K562 (cell line): ENCODE data around the gene DNAH10. TPM values are rescaled to one million over a fixed set of nuclear protein-coding genes. Genes with fewer than 3 reads are reported as not detected.
A peak's percentile ranks its signal among the peaks of the same experiment; 100 is the strongest.

Experiments
- ATAC-seq: fragments of 200-7000 bp; cut with Tn5 transposase; 3 replicates; pipeline ENCODE4 v1.9.1; 2020; ENCODE audit warnings: moderate library complexity
- BruUV-seq: library from RNA; stranded (reverse); fragments of 400-500 nt; replicated peaks from 2 replicates; lab custom pipeline; 2021; lab: Mats Ljungman, UMichigan
- CTCF ChIA-PET: fragments of 300-600 bp; formaldehyde crosslinking; extraction: SDS; loops from one replicate; lab custom pipeline; 2021; ENCODE audit warnings: low intra/inter-chr PET ratio; lab: Yijun Ruan, JAX
- POLR2A ChIA-PET: fragments of 300-600, 350-650 bp; sonication (Branson Sonifier 250); formaldehyde crosslinking; extraction: SDS; loops from one replicate; lab custom pipeline; 2021; ENCODE audit warnings: antibody characterized with exemption, inconsistent platforms; lab: Yijun Ruan, JAX
- DNase-seq, 4 experiments: peaks; one replicate each; pipeline versions ENCODE4 v3.0.0 to v3.0.0-alpha.2; 2011 to 2018; ENCODE audit warnings: low spot score in 3 of 4, mixed read lengths in 3 of 4; ENCODE audit errors: extremely low read depth in 1 of 4
- FAIRE-seq: peaks from 2 replicates; lab custom pipeline; 2011; peaks lifted over from hg19 to GRCh38; lab: Jason Lieb, UNC
- H2AFZ ChIP-seq: 2 replicates; pipeline ENCODE4 v1.6.0; 2011; ENCODE audit warnings: low read depth, low read length, control low read depth, inconsistent platforms
- H3K27ac ChIP-seq: fragments of 200-600 bp; 3 replicates; pipeline ENCODE4 v1.8.0; 2011; ENCODE audit warnings: low read depth, mild to moderate bottlenecking, control low read depth, inconsistent platforms, low read length, moderate library complexity, mixed read lengths; ENCODE audit errors: extremely low read depth
- H3K27me3 ChIP-seq, 2 experiments: fragments of 300-600 bp in 1 of 2; 2 replicates in 1 of 2; 3 replicates in 1 of 2; pipeline versions ENCODE4 v1.6.0 to v1.8.0; 2011; ENCODE audit warnings: inconsistent platforms in 2 of 2, low read length in 2 of 2, mild to moderate bottlenecking in 1 of 2, mixed read lengths in 1 of 2, moderate library complexity in 1 of 2; ENCODE audit not compliant: control insufficient read depth in 2 of 2, insufficient read depth in 2 of 2
- H3K36me3 ChIP-seq: fragments of 300-600 bp; 3 replicates; pipeline ENCODE4 v1.8.0; 2011; ENCODE audit warnings: mild to moderate bottlenecking, low read length, inconsistent platforms; ENCODE audit not compliant: control insufficient read depth, insufficient read depth
- H3K4me1 ChIP-seq, 2 experiments: fragments of 200-600 bp in 1 of 2; replicated peaks in 1 of 2; 2 replicates in 1 of 2; 3 replicates in 1 of 2; pipeline versions ENCODE4 v1.5.1 to v1.8.0; 2011; ENCODE audit warnings: inconsistent platforms in 2 of 2, low read length in 2 of 2, mild to moderate bottlenecking in 1 of 2, mixed read lengths in 1 of 2, moderate library complexity in 1 of 2; ENCODE audit not compliant: control insufficient read depth in 2 of 2, insufficient read depth in 2 of 2
- H3K4me2 ChIP-seq: 2 replicates; pipeline ENCODE4 v1.6.1; 2011; ENCODE audit warnings: low read length, control low read depth, inconsistent platforms, mixed read lengths; ENCODE audit not compliant: insufficient read depth
- H3K4me3 ChIP-seq: fragments of 200-600 bp; sonication (generic), shearing (Covaris generic); 2 replicates; pipeline ENCODE4 v1.5.1; 2016; ENCODE audit warnings: control low read depth, inconsistent platforms
- H3K79me2 ChIP-seq: fragments of 200-600 bp; 3 replicates; pipeline ENCODE4 v1.8.0; 2011; ENCODE audit warnings: low read length, inconsistent platforms; ENCODE audit not compliant: control insufficient read depth, insufficient read depth
- H3K9ac ChIP-seq, 2 experiments: 2 replicates each; pipeline versions ENCODE4 v1.6.0 to v1.6.1; 2011; ENCODE audit warnings: low read depth in 2 of 2, low read length in 2 of 2, control low read depth in 1 of 2, inconsistent platforms in 1 of 2, mild to moderate bottlenecking in 1 of 2, mixed read lengths in 1 of 2; ENCODE audit not compliant: insufficient read depth in 1 of 2
- H3K9me1 ChIP-seq: one replicate; pipeline ENCODE4 v1.6.0; 2011; ENCODE audit warnings: inconsistent platforms, mild to moderate bottlenecking, low read length, moderate library complexity; ENCODE audit not compliant: control insufficient read depth, insufficient read depth
- H3K9me3 ChIP-seq: replicated peaks from 2 replicates; pipeline ENCODE4 v1.5.1; 2011; ENCODE audit warnings: low read depth, low read length, inconsistent platforms; ENCODE audit not compliant: control insufficient read depth, insufficient read depth
- H4K20me1 ChIP-seq: replicated peaks from 2 replicates; pipeline ENCODE4 v1.6.1; 2011; ENCODE audit warnings: low read length, inconsistent platforms, mixed read lengths; ENCODE audit not compliant: control insufficient read depth, insufficient read depth
- NFIC ChIP-seq: fragments of 450-650 bp; IDR thresholded peaks from 2 replicates; pipeline ENCODE4 v1.6.1; 2017; ENCODE audit warnings: mild to moderate bottlenecking, inconsistent platforms
- UBTF ChIP-seq, 2 experiments: IDR thresholded peaks; 2 replicates each; pipeline ENCODE4 v1.6.1; 2012; ENCODE audit warnings: improper control_type of control experiment in 2 of 2, low read depth in 2 of 2, low read length in 2 of 2, borderline replicate concordance in 1 of 2
- WGBS: fragments of 100-300 bp; shearing (Covaris generic); methylation state at CpG from one replicate; pipeline ENCODE4 v1.1.6; 2016; ENCODE audit warnings: low coverage, mixed read lengths; ENCODE audit not compliant: insufficient coverage; ENCODE audit errors: missing lambda C conversion rate; 5-methylcytosine and 5-hydroxymethylcytosine counted together
- in situ Hi-C: fragments of 300-500 bp; cut with MboI; formaldehyde crosslinking; loops from 4 replicates; pipeline ENCODE4 v1.15.0; 2018; ENCODE audit warnings: inconsistent platforms, mixed read lengths
- intact Hi-C: fragments of 100-400 bp; cut with micrococcal nuclease; formaldehyde crosslinking; loops from 2 replicates; pipeline ENCODE4 v1.14.2; 2022
- polyA plus RNA-seq, 8 experiments: library from polyadenylated mRNA; depleted of rRNA in 4 of 8; stranded (reverse) in 5 of 8; unstranded in 3 of 8; fragments of >200 nt; fragmentation: Nextera tagmentation in 2 of 8; fragmentation: Illumina TruSeq in 1 of 8; extraction: Ambion mirVana in 2 of 8; extraction: Trizol in 1 of 8; gene quantifications; 2 replicates each; pipeline versions ENCODE4 v1.2.1 to v1.2.3, GENCODE V29; 2011 to 2014; ENCODE audit warnings: inconsistent platforms in 1 of 8, missing spikeins in 1 of 8
- total RNA-seq, 7 experiments: library from RNA; depleted of rRNA in 6 of 7; stranded (reverse); fragments of >200 nt in 6 of 7; fragmentation: Illumina TruSeq in 2 of 7; extraction: Trizol in 2 of 7; gene quantifications; 2 replicates each; pipeline versions ENCODE4 v1.2.1 to v1.2.3, GENCODE V29; 2011 to 2021; ENCODE audit warnings: low replicate concordance in 1 of 7
- TF ChIP-seq, protein P1 (sequence below): sonication (generic); formaldehyde crosslinking; IDR thresholded peaks from 2 replicates; pipeline ENCODE4 v1.8.1; 2023; ENCODE audit warnings: mild to moderate bottlenecking, missing genetic modification reagents

The DNAH10 gene
- total and polyA plus RNA-seq, 9 of the 15 experiments (the other 6 are each of a cell fraction or from before 2014, with no cell fraction given), result 0.01 to 0.06 (median 0.04) TPM; not detected in 1

DNA sequence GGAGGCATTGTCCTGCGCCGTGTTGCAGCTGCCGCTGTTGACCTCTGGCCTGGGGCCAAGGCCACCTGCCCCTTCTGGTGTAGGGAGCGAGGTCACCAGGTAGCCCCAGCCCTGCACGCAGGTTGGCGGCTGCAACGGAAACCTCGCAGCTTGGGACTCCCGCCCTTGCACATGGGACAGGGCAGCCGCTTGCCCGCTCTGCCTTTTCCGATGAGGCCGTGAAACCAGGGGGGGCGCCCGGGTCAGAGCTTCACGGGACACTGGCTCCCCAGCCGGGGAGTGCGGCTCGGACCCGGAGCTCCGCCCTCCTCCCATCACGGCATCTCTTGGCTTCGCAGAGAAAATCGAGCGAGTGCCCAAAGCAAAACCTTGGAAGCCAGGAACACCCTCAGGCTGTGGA, 25.4 kb downstream of the DNAH10 start:
- Histone ChIP-seq H3K27ac (no peak overlapping the region), H3K4me1 (peaks cover 0 to 9% of the 10 kb centered on the region in 2 experiments; a peak in 2 of 5 replicates), H4K20me1 (no peaks in the 10 kb centered on the region; the same call in 1 of the 2 replicates), H3K9ac (no peak overlapping the region), H3K9me3 (no peaks in the 10 kb centered on the region), H3K36me3 (no peaks in the 10 kb centered on the region), H3K9me1 (no peaks in the 10 kb centered on the region), H3K4me3 (no peak overlapping the region), H3K4me2 (no peak overlapping the region), H3K79me2 (no peaks in the 10 kb centered on the region), H2AFZ (no peak overlapping the region), H3K27me3 (no peaks in the 10 kb centered on the region; a peak in 1 of 5 replicates)
- ChIA-PET POLR2A (no interaction called here), CTCF (no interaction called here)
- 67% methylated on average over 13 of the region's 25 CpGs for WGBS
- BruUV-seq, result no TSS peak
- in situ Hi-C loops, result no loop called here
- FAIRE-seq (no peak), ATAC-seq (no peak), DNase-seq (no peak)
- intact Hi-C loops, result no loop called here
- TF ChIP-seq NFIC, result 0 out of 2 replicates have a peak, but pooled peaks have one; percentile 25
- TF ChIP-seq, protein P1, sequence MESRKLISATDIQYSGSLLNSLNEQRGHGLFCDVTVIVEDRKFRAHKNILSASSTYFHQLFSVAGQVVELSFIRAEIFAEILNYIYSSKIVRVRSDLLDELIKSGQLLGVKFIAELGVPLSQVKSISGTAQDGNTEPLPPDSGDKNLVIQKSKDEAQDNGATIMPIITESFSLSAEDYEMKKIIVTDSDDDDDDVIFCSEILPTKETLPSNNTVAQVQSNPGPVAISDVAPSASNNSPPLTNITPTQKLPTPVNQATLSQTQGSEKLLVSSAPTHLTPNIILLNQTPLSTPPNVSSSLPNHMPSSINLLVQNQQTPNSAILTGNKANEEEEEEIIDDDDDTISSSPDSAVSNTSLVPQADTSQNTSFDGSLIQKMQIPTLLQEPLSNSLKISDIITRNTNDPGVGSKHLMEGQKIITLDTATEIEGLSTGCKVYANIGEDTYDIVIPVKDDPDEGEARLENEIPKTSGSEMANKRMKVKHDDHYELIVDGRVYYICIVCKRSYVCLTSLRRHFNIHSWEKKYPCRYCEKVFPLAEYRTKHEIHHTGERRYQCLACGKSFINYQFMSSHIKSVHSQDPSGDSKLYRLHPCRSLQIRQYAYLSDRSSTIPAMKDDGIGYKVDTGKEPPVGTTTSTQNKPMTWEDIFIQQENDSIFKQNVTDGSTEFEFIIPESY (CRISPR knock-in tag), result peak; percentile 58
- no peak for TF ChIP-seq UBTF (IDR thresholded peaks at IDR 0.05; ENCODE audit: borderline replicate concordance in 1 of 2, low read depth in 2 of 2, low read length in 2 of 2)
